ENCODE measurements around the gene SSRP1.

- TF ChIP-seq CTCF (IDR thresholded peaks at IDR 0.05; ENCODE audit: poor library complexity, severe bottlenecking) = no peak
- no peak for TF ChIP-seq EZH2 (IDR thresholded peaks at IDR 0.05; ENCODE audit: borderline replicate concordance, insufficient read depth, low read length, poor library complexity, severe bottlenecking)
- no peak for TF ChIP-seq POLR2AphosphoS5 (IDR thresholded peaks at IDR 0.05)
These were observed 36.4 kb downstream of the SSRP1 start for GRCh38 chr11:57299150-57299737.

Data from neural cell (in vitro differentiated cells).